HepG2 (cell line): ENCODE measurements around the gene GLRA1. TPM values are rescaled to one million over a fixed set of nuclear protein-coding genes. Genes with fewer than 3 reads are reported as not detected.
A peak's percentile ranks its signal among the peaks of the same experiment; 100 is the strongest.

ENCODE experiments used
- DNMT1 ChIP-seq: sonication (generic); formaldehyde crosslinking; IDR thresholded peaks from 2 replicates; pipeline ENCODE4 v1.5.1; 2020; ENCODE audit warnings: mild to moderate bottlenecking, missing genetic modification reagents
- GZF1 ChIP-seq: sonication (generic); formaldehyde crosslinking; IDR thresholded peaks from 2 replicates; pipeline ENCODE4 v1.5.1; 2020; ENCODE audit warnings: mild to moderate bottlenecking, missing genetic modification reagents
- MAF1 ChIP-seq: sonication (generic); formaldehyde crosslinking; IDR thresholded peaks from 2 replicates; pipeline ENCODE4 v1.5.0; 2020; ENCODE audit warnings: missing genetic modification reagents, borderline replicate concordance
- TCF7L2 ChIP-seq: IDR thresholded peaks from 2 replicates; pipeline ENCODE4 v1.6.1; 2011; ENCODE audit warnings: mild to moderate bottlenecking, low read depth, low read length, moderate library complexity
- TMF1 ChIP-seq: sonication (generic); formaldehyde crosslinking; IDR thresholded peaks from 2 replicates; pipeline ENCODE4 v1.8.1; 2022; ENCODE audit warnings: low read depth, missing genetic modification reagents
- ZFY ChIP-seq: sonication (generic); formaldehyde crosslinking; IDR thresholded peaks from 2 replicates; pipeline ENCODE4 v1.4.0; 2020; ENCODE audit warnings: missing genetic modification reagents
- ZNF451 ChIP-seq: sonication (generic); formaldehyde crosslinking; IDR thresholded peaks from 2 replicates; pipeline ENCODE4 v1.5.0; 2020; ENCODE audit warnings: mild to moderate bottlenecking, missing genetic modification reagents
- ZNF670 ChIP-seq: sonication (generic); formaldehyde crosslinking; IDR thresholded peaks from 2 replicates; pipeline ENCODE4 v1.8.0; 2022; ENCODE audit warnings: mild to moderate bottlenecking, missing genetic modification reagents, borderline replicate concordance
- polyA plus RNA-seq, 8 experiments: library from polyadenylated mRNA; depleted of rRNA in 3 of 8; stranded (reverse) in 7 of 8; unstranded in 1 of 8; fragments of >200 nt; fragmentation: Illumina TruSeq in 4 of 8; extraction: Trizol in 4 of 8; gene quantifications; 2 replicates each; pipeline versions ENCODE4 v1.2.1 to v1.2.3, GENCODE V29; 2011 to 2016; ENCODE audit warnings: low read depth in 4 of 8, missing spikeins in 1 of 8, mixed read lengths in 1 of 8; ENCODE audit not compliant: insufficient read depth in 1 of 8
- total RNA-seq, 5 experiments: library from RNA; depleted of rRNA; stranded (reverse); fragments of >200 nt; fragmentation: Illumina TruSeq; extraction: Trizol; gene quantifications; 2 replicates each; pipeline ENCODE4 v1.2.3, GENCODE V29; 2016; ENCODE audit warnings: low read depth in 1 of 5
- TF ChIP-seq, protein P1 (sequence below): fragments of 450-650 bp; IDR thresholded peaks from 2 replicates; pipeline ENCODE4 v1.6.1; 2017
- TF ChIP-seq, protein P2 (sequence below): IDR thresholded peaks from 2 replicates; pipeline ENCODE4 v1.6.1; 2016; ENCODE audit warnings: low read depth, missing genetic modification reagents, missing compliant biosample characterization
- TF ChIP-seq, protein P3 (sequence below): sonication (generic); formaldehyde crosslinking; IDR thresholded peaks from 2 replicates; pipeline ENCODE4 v1.9.0; 2021; ENCODE audit warnings: mild to moderate bottlenecking, missing genetic modification reagents
- TF ChIP-seq, protein P4 (sequence below): sonication (generic); formaldehyde crosslinking; IDR thresholded peaks from 2 replicates; pipeline ENCODE4 v1.4.0; 2020; ENCODE audit warnings: mild to moderate bottlenecking, low read depth, missing genetic modification reagents

GLRA1 gene
- total and polyA plus RNA-seq, 2 of the 13 experiments (the other 11 are each of a cell fraction or from before 2014, with no cell fraction given), result not detected

DNA sequence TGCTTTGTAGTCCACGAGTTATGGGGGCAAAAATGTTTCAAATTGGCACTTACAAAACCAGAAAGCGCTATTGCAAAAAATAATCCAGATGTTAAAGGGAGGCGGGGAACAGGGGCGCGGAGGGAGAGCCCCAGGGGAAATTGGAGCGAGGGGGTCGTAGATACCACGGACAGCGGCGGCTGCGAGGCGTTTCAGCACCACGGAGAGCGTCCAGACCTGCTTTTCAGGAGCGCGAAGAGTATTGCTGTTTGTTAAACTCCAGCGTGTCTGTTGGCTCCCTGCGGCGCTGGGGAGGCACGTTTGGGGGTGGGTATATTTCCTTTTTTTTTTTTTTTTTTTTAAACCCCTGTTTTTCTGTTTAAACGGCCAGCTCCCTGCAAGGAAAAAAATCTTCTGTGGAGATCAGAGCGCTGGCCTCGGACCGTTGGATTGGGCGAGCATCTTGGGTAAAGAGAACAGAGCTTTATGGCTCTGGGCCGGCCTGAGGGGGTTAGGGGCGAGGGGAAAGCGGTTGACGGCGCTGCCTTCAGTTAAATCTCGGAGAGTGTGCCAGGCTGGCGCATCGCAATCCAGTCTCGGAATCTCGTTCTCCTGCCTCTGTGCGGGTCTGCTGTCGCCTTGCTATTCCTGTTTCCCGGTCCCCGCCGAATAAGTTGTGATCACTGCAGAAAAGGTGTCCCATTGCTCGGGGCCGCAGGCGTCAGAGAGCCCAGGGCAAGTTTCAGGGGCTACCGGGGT lies at the start of gene GLRA1 (continued):
- TF ChIP-seq, protein P1, sequence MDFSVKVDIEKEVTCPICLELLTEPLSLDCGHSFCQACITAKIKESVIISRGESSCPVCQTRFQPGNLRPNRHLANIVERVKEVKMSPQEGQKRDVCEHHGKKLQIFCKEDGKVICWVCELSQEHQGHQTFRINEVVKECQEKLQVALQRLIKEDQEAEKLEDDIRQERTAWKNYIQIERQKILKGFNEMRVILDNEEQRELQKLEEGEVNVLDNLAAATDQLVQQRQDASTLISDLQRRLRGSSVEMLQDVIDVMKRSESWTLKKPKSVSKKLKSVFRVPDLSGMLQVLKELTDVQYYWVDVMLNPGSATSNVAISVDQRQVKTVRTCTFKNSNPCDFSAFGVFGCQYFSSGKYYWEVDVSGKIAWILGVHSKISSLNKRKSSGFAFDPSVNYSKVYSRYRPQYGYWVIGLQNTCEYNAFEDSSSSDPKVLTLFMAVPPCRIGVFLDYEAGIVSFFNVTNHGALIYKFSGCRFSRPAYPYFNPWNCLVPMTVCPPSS, result no peak
- TF ChIP-seq ZFY (CRISPR knock-in tag) (peak; percentile 84), ZNF670 (CRISPR knock-in tag) (peak; percentile 98), TMF1 (CRISPR knock-in tag) (peak; percentile 100), DNMT1 (CRISPR knock-in tag) (peak; percentile 99), TCF7L2 (no peak), GZF1 (peak; percentile 97), MAF1 (CRISPR knock-in tag) (peak; percentile 100), ZNF451 (CRISPR knock-in tag) (peak; percentile 98)
- TF ChIP-seq, protein P2, sequence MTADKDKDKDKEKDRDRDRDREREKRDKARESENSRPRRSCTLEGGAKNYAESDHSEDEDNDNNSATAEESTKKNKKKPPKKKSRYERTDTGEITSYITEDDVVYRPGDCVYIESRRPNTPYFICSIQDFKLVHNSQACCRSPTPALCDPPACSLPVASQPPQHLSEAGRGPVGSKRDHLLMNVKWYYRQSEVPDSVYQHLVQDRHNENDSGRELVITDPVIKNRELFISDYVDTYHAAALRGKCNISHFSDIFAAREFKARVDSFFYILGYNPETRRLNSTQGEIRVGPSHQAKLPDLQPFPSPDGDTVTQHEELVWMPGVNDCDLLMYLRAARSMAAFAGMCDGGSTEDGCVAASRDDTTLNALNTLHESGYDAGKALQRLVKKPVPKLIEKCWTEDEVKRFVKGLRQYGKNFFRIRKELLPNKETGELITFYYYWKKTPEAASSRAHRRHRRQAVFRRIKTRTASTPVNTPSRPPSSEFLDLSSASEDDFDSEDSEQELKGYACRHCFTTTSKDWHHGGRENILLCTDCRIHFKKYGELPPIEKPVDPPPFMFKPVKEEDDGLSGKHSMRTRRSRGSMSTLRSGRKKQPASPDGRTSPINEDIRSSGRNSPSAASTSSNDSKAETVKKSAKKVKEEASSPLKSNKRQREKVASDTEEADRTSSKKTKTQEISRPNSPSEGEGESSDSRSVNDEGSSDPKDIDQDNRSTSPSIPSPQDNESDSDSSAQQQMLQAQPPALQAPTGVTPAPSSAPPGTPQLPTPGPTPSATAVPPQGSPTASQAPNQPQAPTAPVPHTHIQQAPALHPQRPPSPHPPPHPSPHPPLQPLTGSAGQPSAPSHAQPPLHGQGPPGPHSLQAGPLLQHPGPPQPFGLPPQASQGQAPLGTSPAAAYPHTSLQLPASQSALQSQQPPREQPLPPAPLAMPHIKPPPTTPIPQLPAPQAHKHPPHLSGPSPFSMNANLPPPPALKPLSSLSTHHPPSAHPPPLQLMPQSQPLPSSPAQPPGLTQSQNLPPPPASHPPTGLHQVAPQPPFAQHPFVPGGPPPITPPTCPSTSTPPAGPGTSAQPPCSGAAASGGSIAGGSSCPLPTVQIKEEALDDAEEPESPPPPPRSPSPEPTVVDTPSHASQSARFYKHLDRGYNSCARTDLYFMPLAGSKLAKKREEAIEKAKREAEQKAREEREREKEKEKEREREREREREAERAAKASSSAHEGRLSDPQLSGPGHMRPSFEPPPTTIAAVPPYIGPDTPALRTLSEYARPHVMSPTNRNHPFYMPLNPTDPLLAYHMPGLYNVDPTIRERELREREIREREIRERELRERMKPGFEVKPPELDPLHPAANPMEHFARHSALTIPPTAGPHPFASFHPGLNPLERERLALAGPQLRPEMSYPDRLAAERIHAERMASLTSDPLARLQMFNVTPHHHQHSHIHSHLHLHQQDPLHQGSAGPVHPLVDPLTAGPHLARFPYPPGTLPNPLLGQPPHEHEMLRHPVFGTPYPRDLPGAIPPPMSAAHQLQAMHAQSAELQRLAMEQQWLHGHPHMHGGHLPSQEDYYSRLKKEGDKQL (CRISPR knock-in tag), result peak; percentile 92
- TF ChIP-seq, protein P3, sequence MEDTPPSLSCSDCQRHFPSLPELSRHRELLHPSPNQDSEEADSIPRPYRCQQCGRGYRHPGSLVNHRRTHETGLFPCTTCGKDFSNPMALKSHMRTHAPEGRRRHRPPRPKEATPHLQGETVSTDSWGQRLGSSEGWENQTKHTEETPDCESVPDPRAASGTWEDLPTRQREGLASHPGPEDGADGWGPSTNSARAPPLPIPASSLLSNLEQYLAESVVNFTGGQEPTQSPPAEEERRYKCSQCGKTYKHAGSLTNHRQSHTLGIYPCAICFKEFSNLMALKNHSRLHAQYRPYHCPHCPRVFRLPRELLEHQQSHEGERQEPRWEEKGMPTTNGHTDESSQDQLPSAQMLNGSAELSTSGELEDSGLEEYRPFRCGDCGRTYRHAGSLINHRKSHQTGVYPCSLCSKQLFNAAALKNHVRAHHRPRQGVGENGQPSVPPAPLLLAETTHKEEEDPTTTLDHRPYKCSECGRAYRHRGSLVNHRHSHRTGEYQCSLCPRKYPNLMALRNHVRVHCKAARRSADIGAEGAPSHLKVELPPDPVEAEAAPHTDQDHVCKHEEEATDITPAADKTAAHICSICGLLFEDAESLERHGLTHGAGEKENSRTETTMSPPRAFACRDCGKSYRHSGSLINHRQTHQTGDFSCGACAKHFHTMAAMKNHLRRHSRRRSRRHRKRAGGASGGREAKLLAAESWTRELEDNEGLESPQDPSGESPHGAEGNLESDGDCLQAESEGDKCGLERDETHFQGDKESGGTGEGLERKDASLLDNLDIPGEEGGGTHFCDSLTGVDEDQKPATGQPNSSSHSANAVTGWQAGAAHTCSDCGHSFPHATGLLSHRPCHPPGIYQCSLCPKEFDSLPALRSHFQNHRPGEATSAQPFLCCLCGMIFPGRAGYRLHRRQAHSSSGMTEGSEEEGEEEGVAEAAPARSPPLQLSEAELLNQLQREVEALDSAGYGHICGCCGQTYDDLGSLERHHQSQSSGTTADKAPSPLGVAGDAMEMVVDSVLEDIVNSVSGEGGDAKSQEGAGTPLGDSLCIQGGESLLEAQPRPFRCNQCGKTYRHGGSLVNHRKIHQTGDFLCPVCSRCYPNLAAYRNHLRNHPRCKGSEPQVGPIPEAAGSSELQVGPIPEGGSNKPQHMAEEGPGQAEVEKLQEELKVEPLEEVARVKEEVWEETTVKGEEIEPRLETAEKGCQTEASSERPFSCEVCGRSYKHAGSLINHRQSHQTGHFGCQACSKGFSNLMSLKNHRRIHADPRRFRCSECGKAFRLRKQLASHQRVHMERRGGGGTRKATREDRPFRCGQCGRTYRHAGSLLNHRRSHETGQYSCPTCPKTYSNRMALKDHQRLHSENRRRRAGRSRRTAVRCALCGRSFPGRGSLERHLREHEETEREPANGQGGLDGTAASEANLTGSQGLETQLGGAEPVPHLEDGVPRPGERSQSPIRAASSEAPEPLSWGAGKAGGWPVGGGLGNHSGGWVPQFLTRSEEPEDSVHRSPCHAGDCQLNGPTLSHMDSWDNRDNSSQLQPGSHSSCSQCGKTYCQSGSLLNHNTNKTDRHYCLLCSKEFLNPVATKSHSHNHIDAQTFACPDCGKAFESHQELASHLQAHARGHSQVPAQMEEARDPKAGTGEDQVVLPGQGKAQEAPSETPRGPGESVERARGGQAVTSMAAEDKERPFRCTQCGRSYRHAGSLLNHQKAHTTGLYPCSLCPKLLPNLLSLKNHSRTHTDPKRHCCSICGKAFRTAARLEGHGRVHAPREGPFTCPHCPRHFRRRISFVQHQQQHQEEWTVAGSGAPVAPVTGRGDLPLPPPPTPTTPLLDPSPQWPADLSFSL (CRISPR knock-in tag), result peak; percentile 83
- TF ChIP-seq, protein P4, sequence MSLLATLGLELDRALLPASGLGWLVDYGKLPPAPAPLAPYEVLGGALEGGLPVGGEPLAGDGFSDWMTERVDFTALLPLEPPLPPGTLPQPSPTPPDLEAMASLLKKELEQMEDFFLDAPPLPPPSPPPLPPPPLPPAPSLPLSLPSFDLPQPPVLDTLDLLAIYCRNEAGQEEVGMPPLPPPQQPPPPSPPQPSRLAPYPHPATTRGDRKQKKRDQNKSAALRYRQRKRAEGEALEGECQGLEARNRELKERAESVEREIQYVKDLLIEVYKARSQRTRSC (CRISPR knock-in tag), result peak; percentile 100
